Caco-2 (cell line): Measurements from ENCODE around the gene FER. TPM values are rescaled to one million over a fixed set of nuclear protein-coding genes. Genes with fewer than 3 reads are reported as not detected.

Source experiments
- BruUV-seq: library from RNA; stranded (reverse); fragments of 400-500 nt; replicated peaks from 2 replicates; lab custom pipeline; 2021; lab: Mats Ljungman, UMichigan
- CTCF ChIA-PET: fragments of 300-600 bp; sonication (Branson Sonifier 250); formaldehyde crosslinking; loops from one replicate; lab custom pipeline; 2022; ENCODE audit warnings: antibody characterized with exemption; lab: Charles Lee
- POLR2A ChIA-PET: fragments of 300-600 bp; sonication (Branson Sonifier 250); formaldehyde crosslinking; loops from one replicate; lab custom pipeline; 2022; ENCODE audit warnings: antibody characterized with exemption; lab: Charles Lee
- DNase-seq, 2 experiments: peaks; one replicate each; pipeline versions ENCODE4 v3.0.0 to v3.0.0-alpha.2; 2020 to 2022
- H3K27me3 ChIP-seq: replicated peaks from 2 replicates; pipeline ENCODE4 v1.6.0; 2011; ENCODE audit warnings: low read length; ENCODE audit not compliant: control insufficient read depth, insufficient read depth
- H3K36me3 ChIP-seq: 2 replicates; pipeline ENCODE4 v1.5.1; 2011; ENCODE audit warnings: low read length; ENCODE audit not compliant: control insufficient read depth, insufficient read depth
- H3K4me1 ChIP-seq: fragments of 250-450 bp; sonication (Bioruptor Pico); 2 replicates; pipeline ENCODE4 v1.5.1; 2020; ENCODE audit warnings: mild to moderate bottlenecking
- H3K4me3 ChIP-seq: 2 replicates; pipeline ENCODE4 v1.5.1; 2011; ENCODE audit warnings: low read depth, mild to moderate bottlenecking, control low read depth, low read length
- H3K9me3 ChIP-seq: fragments of 250-450 bp; sonication (Bioruptor Pico); 2 replicates; pipeline ENCODE4 v1.5.1; 2020; ENCODE audit warnings: mild to moderate bottlenecking, moderate library complexity
- H3K27ac Mint-ChIP-seq: one replicate; pipeline ENCODE4 v1.8.0; 2022; ENCODE audit warnings: mixed read lengths; ENCODE audit not compliant: unreplicated experiment
- H3K27me3 Mint-ChIP-seq: one replicate; pipeline ENCODE4 v1.8.0; 2022; ENCODE audit warnings: mixed read lengths; ENCODE audit not compliant: insufficient read depth, unreplicated experiment
- H3K36me3 Mint-ChIP-seq: one replicate; pipeline ENCODE4 v1.8.0; 2022; ENCODE audit warnings: mild to moderate bottlenecking, mixed read lengths; ENCODE audit not compliant: insufficient read depth, unreplicated experiment
- H3K4me1 Mint-ChIP-seq: one replicate; pipeline ENCODE4 v1.8.0; 2022; ENCODE audit warnings: low read depth, mixed read lengths; ENCODE audit not compliant: unreplicated experiment
- H3K4me3 Mint-ChIP-seq: one replicate; pipeline ENCODE4 v1.8.0; 2022; ENCODE audit warnings: mild to moderate bottlenecking, moderate library complexity, mixed read lengths; ENCODE audit not compliant: unreplicated experiment
- H3K9me3 Mint-ChIP-seq: one replicate; pipeline ENCODE4 v1.8.0; 2022; ENCODE audit warnings: mixed read lengths; ENCODE audit not compliant: unreplicated experiment
- intact Hi-C: fragments of 100-400 bp; cut with micrococcal nuclease; formaldehyde crosslinking; loops from one replicate; pipeline ENCODE4 v1.10.0; 2022; ENCODE audit not compliant: unreplicated experiment
- total RNA-seq: library from RNA; stranded (reverse); gene quantifications from 2 replicates; pipeline ENCODE4 v1.2.3, GENCODE V29; 2022
- TF ChIP-seq, protein P1 (sequence below), 2 experiments: fragments of 200-600 bp in 1 of 2; IDR thresholded peaks; 1 replicate in 1 of 2; 2 replicates in 1 of 2; pipeline versions ENCODE4 v1.5.1 to v1.8.0; 2011 to 2022; ENCODE audit warnings: antibody characterized with exemption in 1 of 2, control low read depth in 1 of 2, inconsistent platforms in 1 of 2, low read depth in 1 of 2, low read length in 1 of 2, mild to moderate bottlenecking in 1 of 2, moderate library complexity in 1 of 2; ENCODE audit not compliant: insufficient read depth in 1 of 2, severe bottlenecking in 1 of 2, unreplicated experiment in 1 of 2

Gene FER
- total RNA-seq, 1 experiment from 2014 or later = 43.1 TPM

DNA sequence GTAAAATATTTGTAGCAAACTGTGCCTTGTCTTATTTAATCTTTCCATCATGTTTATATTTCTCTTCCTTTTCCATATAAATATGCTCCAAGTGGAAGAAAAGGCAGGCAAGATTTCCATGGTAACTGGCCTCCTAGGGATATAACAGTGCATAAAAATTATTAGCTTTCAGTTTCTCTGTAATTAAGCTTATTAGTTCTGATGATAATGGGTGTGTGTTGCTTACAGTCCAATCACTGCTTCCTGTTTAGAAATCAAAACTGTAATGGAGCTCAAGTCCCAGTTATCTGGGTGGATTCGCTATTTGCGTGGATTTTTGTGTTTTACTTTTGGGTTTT, 449.1 kb downstream of the FER start:
- no peaks in the 10 kb centered on the region for H3K27me3 ChIP-seq
- Mint-ChIP-seq H3K36me3 (peaks cover 19% of the 10 kb centered on the region), H3K4me1 (no peaks in the 10 kb centered on the region), H3K27me3 (no peaks in the 10 kb centered on the region), H3K9me3 (no peaks in the 10 kb centered on the region), H3K4me3 (no peak overlapping the region), H3K27ac (no peak overlapping the region)
- POLR2A ChIA-PET = no interaction called here
- DNase-seq = no peak
- intact Hi-C loops = no loop called here
- no peaks in the 10 kb centered on the region for H3K4me1 ChIP-seq
- no TSS peak for BruUV-seq
- H3K36me3 ChIP-seq = no peaks in the 10 kb centered on the region
- H3K9me3 ChIP-seq = no peaks in the 10 kb centered on the region
- TF ChIP-seq, protein P1, sequence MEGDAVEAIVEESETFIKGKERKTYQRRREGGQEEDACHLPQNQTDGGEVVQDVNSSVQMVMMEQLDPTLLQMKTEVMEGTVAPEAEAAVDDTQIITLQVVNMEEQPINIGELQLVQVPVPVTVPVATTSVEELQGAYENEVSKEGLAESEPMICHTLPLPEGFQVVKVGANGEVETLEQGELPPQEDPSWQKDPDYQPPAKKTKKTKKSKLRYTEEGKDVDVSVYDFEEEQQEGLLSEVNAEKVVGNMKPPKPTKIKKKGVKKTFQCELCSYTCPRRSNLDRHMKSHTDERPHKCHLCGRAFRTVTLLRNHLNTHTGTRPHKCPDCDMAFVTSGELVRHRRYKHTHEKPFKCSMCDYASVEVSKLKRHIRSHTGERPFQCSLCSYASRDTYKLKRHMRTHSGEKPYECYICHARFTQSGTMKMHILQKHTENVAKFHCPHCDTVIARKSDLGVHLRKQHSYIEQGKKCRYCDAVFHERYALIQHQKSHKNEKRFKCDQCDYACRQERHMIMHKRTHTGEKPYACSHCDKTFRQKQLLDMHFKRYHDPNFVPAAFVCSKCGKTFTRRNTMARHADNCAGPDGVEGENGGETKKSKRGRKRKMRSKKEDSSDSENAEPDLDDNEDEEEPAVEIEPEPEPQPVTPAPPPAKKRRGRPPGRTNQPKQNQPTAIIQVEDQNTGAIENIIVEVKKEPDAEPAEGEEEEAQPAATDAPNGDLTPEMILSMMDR (IDR thresholded peaks at IDR 0.05; ENCODE audit: insufficient read depth in 1 of 2, low read depth in 1 of 2, low read length in 1 of 2, severe bottlenecking in 1 of 2, unreplicated experiment in 1 of 2) = no peak
- CTCF ChIA-PET = no interaction called here
- no peak overlapping the region for H3K4me3 ChIP-seq

DNA sequence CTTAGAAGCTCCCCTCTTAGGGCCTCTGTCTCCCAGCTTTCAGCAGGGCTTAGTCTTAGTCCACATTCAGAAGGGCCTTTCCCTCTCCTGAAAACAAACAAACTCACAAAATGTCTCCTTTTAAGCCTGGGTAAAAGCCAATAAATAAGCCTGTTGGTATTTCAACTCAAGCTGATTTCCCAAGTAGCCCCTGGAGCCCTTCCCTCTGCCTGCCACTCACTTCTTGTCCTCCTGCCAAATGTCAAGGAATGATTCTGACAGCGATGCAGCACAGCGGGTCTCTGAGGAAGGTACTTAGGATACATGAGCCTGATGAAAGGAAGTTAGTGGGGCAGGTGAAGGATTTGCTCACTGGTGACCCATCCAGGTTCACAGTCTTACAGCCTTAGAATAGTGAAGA, 451.6 kb downstream of the FER start:
- no TSS peak for BruUV-seq
- Histone ChIP-seq H3K36me3 (no peaks in the 10 kb centered on the region), H3K27me3 (no peaks in the 10 kb centered on the region), H3K4me1 (no peaks in the 10 kb centered on the region), H3K4me3 (no peak overlapping the region), H3K9me3 (no peaks in the 10 kb centered on the region; the same call in 1 of the 2 replicates)
- Mint-ChIP-seq H3K9me3 (no peaks in the 10 kb centered on the region), H3K27me3 (no peaks in the 10 kb centered on the region), H3K27ac (no peak overlapping the region), H3K36me3 (peaks cover 16% of the 10 kb centered on the region), H3K4me3 (no peak overlapping the region), H3K4me1 (no peaks in the 10 kb centered on the region)
- ChIA-PET CTCF (no interaction called here), POLR2A (no interaction called here)
- TF ChIP-seq, protein P1 (IDR thresholded peaks at IDR 0.05; ENCODE audit: insufficient read depth in 1 of 2, low read depth in 1 of 2, low read length in 1 of 2, severe bottlenecking in 1 of 2, unreplicated experiment in 1 of 2) = no peak
- no peak for DNase-seq
- intact Hi-C loops = no loop called here

DNA sequence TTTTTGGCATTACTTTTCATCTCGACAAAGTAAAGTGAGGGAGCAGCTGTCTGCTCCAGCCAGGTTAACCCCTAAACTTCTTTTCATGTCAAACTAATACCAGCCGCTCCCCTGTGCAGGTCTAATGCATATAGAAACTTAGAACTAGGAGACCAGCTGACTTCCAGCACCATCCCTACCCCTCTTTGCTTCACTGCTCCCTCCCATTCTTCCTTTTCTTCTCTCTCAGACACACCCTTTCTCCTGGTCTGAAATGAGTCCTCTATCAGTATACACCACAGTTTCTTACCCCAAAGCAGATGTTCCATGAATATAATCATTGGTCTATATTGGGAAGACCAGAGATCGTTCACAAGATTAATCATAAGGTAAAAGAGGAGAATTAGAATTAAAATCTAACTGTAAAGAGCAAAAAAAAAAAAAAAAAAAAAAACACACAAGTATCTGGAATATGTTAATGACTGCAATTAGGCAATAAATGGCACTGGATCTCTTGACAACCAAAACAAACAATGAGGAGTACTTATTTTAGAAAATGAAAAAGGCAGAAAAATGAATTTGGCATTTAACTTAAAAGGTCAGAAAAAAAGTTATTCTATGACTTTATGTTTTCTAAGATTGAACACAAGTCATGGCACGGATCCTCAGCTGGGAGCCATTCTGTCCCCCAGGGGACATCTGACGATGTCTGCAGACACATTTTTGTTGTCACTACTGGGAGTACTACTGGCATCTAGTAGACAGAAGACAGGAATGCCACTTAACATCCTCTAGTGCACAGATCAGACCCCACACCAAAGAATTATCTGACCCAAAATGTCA, 452.3 kb downstream of the FER start:
- TF ChIP-seq, protein P1 (IDR thresholded peaks at IDR 0.05; ENCODE audit: insufficient read depth in 1 of 2, low read depth in 1 of 2, low read length in 1 of 2, severe bottlenecking in 1 of 2, unreplicated experiment in 1 of 2) = no peak
- DNase-seq = no peak
- Histone ChIP-seq H3K4me3 (no peak overlapping the region), H3K4me1 (no peaks in the 10 kb centered on the region), H3K9me3 (no peaks in the 10 kb centered on the region; the same call in 1 of the 2 replicates), H3K27me3 (no peaks in the 10 kb centered on the region), H3K36me3 (no peaks in the 10 kb centered on the region)
- no peaks in the 10 kb centered on the region for H3K4me1 Mint-ChIP-seq
- ChIA-PET CTCF (no interaction called here), POLR2A (no interaction called here)
- peaks cover 12% of the 10 kb centered on the region for H3K36me3 Mint-ChIP-seq
- H3K27me3 Mint-ChIP-seq = no peaks in the 10 kb centered on the region
- no peak overlapping the region for H3K4me3 Mint-ChIP-seq
- BruUV-seq = no TSS peak
- intact Hi-C loops = no loop called here
- no peaks in the 10 kb centered on the region for H3K9me3 Mint-ChIP-seq
- H3K27ac Mint-ChIP-seq = no peak overlapping the region
